HUDEP-2 (cell line): ENCODE measurements around the gene EPHB2.

Experiments
- DNase-seq, 76 experiments: peaks; one replicate each; lab custom pipeline; 2025; ENCODE audit not compliant: unreplicated experiment in 76 of 76; lab: John Stamatoyannopoulos, UW

The EPHB2 gene

DNA sequence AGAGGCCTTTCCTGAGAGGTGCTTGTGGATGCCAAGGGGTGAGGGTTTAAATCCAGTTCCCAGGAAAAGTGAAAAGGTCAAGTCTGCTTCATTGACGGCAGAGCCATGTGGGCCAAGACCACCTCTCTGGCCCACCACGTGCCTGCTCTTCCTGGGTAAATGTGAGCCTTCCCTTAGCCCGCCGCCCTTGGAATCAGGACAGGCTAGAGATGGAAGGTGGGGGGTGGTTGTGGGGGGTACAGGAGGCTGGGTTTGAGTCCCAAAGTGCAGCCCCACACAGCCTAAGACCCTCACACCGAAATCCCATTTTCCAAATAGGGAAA, 104.4 kb downstream of the EPHB2 start:
- no peak for DNase-seq

DNA sequence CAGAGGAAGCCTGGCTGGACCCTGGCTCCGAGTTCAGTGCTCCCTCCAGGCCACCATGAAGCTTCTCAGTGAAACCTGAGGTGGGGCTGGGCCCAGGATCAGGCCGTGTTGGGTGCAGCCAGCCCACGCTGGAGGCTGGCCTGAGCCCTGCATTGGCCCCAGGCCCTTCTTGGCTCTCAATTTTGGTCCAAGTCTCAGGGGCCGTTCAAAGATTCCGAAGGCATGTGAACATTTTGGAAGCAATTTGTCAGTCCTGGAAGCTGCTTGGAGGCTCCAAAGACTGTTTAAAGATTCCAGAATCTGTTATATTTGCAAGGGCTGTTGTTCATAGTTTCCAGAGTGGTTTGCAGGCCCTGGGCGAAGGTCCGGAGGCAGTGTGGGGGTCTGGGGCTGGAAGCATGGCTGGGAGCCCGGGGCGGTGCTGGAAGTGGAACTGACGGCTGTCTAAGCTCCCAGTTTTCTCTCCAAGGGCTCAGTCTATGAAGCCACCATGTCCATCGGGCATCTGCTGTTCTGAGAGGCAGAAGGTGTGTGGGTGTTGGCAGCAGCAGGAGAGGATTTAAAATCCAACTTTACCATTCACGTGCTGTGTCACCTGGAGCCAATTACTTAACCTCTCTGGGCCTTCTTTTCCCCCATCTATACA, 104.9 kb downstream of the EPHB2 start:
- DNase-seq = no peak

DNA sequence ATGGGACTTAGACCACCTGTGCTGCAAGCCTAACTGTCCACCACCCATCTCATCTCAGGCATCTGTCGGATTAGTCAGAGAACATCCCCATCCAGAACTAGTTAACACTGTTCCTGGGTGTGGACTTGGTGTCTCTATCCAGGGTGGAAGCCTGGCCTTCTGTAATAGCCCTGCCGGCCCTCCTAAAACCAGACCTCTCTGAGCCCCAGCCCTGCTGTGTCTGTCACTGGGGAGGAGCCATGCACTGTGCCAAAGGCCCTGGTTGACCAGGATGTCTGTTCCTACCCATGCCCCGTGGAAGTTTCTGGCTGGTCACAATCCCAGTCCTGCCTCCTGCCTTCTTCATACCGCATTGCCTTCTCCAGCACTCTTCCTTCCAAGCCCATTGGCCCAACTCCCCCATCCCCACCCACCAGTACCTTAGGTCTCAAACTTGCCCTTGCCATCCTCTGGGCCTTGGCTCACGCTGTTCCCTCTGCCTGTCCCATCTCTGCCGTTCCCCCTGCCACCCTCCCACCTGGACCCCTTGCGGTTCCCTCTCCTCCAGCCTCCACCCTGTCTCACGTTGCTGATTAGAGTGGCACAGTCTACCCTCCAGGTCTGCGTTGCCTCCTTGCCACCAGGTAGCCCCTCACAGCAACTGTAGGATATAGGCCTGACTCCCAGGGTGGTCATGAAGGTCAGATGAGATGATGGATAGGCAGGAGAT, 105.6 kb downstream of the EPHB2 start:
- DNase-seq = no peak

DNA sequence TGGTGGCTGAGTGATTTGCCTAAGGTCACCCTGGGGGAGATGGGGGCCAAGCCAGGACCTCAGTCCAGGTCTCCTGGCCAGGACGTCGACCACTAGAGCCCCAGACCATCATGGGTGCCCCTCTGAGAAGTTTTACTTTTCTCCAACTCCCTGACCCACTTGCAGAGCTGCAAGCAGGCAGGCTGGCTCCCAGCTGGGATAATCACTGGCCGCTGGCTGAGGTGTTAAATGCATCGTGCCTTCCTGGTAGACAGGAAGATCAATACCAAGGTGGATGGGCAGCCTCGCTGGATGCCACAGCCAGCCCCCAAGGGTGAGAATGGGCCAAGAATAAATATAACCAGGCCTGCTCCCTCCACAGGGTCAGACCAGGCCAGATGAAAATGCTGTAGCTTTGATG, 106.2 kb downstream of the EPHB2 start:
- DNase-seq = no peak

DNA sequence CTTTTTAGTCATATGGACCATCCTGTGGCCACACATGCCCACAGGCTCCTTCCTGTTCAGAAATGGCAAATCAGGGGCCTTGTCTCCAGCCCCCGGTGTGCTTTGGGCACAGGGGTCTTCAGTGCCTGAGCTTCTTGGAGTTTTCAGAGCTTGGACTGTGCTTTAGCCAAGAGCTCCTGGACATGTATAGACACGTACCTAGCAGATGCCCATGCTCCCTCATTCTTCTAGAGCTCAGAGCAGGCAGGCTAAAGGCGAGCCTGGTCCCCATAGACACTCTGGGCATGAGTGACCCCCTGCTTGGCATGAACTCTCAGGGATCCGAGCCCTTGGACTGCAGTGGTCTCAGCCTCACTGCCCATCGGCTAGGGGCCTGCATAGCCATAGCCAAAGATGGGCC, 106.8 kb downstream of the EPHB2 start:
- no peak for DNase-seq

DNA sequence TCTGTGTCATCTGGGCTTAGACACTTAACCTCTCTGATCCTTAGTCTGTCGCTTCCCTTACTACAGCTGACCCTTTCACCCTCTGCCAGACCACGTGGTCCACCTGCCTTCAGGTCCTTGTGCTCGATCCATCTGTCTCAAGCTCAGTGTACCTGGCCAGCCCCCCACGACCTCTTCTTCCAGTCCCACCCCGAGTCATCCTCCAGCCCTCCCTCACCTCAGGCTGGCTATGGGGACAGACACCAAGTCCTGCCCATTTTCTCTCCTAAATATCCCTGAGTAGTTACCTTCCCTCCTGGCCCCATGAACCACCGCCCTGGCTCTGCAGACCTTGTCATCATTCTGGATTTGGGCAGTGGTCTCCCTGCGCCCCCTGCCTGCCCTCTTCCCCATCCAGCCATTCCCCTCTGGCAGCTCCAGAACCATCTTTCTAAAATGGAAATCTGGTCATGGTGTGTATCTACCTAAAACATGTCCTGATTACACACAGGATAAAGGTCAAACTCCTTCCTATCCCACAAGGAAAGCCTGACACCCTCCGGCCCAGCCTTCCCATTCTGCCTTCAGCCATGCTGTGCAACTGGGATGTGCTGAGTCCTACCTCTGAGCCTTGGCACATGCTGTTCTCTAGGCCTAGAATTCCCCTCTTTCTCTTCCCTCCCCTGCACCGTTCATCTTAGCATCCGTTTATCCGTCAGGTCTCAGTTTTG, 107.6 kb downstream of the EPHB2 start:
- DNase-seq = no peak

DNA sequence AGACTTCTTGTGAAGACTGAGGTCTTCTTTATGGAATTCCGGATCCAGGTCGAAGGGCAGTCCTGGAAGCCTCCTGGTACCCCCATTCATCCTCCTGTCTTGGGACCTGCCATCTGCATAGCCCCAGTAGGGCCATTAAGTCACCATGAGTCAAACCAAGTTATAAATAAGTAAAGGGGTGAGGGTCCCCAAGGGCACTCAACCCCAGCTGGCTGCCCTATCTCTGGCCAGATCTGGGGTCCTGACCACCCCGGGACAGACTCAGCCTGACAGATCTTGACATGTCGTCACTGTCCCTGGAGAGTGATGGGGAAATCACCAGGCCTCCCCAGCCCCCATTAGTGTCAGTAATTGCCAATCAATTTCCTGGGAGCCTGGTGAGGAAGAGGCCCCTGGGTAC, 108.7 kb downstream of the EPHB2 start:
- DNase-seq = no peak

DNA sequence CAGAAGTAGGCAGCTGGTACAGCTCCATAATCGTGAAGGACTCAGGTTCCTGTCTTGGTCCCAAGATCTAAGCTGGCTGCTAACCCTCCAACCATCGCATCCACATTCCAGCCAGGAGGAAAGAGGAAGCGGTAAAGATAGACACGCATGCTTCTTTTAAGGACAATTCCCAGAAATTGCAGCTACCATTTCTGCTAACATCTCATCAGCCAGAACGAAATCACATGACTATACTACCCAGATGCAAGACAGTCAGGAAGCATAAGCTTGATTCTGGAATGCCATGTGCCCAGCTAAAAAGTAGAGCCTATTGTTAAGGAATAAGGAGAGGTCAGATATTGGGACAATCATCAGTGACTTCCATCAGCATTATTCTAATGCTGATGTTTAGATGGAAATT, 110.4 kb downstream of the EPHB2 start:
- DNase-seq = no peak

DNA sequence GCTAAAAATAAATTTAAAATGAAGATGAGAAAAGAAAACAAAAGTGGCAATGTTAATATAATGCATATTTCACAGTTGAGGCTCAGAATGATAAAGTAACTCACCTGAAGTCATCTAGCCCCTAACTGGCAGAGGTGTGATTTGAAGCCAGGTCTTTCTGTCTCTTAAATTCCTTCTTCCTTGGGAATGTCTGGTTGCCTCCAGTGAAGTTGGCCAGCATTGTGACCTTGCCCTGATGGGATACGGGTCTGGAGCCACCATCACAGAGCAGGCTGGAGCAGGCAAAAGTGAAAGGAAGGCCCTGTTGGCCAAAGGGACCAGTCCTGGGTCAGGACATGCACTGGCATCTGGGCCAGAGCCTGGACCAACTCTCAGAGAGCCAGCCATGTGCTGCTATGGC, 111.7 kb downstream of the EPHB2 start:
- DNase-seq = no peak

DNA sequence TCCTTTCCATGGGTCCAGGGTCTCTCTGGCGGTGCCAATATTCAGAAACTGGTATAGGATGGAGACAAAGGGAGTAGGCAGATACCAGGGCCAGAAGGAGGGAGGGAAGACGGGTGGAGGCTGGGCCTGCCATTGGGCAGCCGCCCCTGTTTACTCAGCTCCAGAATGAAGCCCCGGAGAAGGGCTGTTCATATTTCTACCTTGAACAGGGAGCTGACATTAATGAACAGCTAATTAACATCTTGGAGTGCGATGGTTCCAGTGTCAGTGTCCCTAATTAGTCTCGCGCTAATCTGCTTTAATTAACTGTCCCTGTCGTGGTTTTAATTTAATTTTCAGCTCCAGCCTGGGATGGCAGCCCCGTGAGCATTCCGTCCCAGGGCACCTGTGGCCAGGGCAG, 113.8 kb downstream of the EPHB2 start:
- DNase-seq = no peak

DNA sequence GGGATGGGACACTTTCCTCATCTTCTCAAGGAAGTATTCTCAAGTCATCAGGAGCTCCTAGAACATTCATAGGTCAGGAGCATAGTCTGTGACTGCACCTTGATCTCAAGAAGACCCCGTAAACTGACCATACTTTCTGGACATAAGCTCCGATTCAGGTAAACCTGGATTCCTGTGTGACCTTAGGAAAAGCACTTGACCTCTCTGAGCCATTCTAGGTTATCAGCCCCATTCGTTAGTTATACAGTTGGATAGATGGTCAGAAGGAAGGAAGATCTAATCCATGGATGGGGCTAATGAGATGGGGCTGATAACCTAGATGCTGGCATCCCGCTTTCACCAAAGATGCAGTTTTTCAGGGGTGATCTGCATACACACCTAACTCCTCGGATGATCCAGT, 114.3 kb downstream of the EPHB2 start:
- no peak for DNase-seq

DNA sequence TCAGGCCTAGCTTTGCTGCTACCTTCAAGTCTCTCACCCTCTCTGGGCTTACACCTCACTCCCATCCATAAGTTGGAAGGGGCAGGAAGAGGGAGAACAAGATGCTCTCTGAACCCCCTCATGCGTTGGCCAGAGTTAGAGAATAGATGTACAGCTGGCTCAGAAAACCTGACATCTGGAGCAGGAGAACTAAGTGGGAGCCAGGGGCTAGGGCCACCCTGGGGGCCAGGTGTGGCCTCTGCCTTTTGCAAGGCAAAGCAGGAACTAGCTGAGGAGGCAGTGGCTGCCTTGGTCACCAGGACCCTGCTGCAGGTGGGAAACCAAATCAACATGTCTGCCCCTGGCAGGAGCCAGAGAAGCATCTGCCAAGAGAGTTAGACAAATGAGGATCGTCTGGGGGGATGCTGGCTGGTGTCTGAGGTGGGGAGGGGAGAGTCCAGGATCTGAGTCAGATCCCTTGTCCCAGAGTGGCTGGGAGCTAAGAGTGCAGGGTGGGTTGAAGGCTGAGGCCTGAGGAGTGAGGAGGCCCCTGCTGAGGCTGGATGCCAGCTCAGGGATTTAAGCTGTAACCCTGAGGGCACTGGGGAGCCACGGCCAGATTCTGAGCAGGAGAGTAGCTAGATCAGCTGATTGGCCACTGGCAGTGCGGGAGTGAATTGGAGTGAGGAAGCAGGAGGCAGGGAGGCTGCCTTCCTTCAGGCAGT, 115.0 kb downstream of the EPHB2 start:
- DNase-seq = no peak

DNA sequence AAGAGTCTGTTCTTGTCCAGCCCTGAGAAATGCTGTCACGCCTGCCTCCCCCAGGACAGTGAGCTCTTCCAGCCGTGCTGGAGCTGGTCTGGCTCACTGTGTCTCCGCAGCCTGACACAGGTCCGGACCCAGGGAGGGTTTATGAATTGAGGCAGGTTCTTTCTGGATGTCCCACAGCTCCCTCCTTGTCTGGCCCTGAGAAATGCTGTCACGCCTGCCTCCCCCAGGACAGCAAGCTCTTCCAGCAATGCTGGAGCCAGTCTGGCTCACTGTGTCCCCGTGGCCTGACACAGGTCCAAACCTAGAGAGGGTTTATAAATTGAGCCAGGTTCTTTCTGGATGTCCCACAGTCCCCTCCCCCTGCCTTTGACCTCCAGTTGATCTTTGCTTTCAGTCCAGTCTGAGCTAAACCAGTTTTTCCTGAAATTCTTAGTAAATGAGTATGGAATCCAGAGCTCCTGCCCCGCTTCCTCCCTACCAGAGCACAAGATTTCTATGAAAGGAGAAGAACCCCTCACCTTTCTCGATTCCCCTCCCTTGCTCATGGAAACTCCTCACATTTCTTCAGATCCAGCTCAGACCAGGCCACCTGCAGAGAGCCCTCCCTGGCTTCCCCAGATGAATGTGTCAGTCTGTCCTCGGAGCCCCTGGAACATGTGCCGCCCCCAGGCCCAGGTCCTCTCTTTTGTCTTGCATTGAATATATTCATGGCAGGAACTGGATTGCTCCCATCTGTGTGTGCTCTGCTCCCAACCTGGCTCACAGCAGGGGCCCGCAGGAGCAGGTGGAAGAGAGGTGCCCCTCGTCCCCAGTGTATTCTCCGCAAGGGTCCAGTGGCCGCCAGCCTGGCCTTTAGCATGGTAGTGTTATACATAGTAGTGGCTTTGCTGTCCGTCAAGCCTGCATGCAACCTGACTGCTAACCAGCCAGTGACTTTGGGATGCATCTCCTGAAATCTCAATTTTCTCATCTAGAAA, 116.3 kb downstream of the EPHB2 start:
- no peak for DNase-seq

DNA sequence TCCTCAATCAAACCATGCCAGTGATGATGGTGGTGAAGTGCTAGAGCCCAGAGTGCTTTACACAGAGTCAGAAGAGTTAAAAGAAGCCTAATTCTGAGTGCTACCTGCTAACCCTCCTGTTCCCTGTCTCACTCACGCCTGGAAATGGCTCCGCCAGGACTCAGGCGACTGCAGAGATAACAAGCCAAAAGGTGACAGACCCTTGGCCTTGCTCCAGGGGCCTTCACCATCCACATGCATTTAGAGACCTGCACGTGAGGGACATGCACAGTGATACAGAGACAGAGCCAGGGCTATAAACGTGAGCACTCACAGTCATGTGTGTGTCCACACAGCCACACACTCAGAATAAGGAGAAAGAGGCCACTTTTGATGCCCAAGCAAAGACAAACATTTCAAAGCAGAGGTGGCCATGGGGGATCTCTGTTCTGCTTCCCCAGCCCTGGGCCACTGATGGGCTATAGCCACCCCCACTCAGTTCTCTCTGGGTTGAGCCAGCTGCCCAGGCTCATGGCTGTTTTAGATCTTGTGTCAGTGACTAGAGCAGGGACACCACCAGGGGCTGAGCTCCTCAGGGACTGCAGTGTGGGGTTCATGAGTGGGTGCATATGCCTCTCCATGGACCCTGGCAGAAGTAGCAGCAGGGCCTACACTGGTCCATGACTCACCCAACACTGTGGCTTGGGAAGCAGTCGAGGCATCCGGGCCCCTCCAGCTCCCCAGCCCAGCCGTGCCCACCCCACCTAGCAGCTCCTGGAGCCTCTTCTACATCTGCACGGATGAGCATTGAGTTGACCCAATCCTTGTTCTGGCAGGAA, 117.2 kb downstream of the EPHB2 start:
- no peak for DNase-seq

DNA sequence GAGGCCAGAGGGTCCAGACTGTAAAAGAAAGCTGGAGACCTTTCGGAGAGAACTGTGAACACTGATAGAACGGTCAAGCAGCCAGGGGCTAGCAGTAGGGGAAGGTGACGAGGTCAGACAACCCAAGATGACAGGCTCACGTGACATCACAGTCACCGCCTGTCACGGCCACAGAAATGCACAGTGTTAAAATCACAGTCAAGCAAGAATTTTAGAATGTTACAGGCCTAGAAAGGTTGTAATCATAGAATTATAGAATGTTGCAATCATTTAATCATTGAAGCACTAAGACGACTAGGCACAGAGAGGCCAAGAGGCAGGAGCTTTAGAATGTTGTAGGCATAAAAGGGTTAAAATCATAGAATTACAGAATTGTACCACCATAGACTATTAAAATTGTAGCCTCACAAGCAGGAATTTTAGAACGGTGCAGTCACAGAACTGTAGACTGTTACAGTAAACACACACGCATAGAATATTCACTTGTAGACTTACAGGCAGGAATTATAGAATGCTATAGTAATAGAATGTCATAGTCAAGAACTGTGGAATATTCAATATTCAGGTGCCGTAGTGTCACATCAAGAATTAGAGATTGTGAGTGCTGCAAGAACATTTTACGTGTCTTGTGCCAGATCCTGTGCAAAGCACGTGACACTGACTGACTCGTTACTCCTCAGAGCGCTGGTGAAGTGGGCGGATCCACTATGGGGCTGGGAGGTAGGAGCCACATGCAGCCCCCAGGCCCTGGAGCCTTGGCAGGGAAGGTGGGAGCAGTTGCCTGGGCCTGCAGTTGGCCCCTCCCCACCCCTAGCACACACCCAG, 118.1 kb downstream of the EPHB2 start:
- DNase-seq = no peak

DNA sequence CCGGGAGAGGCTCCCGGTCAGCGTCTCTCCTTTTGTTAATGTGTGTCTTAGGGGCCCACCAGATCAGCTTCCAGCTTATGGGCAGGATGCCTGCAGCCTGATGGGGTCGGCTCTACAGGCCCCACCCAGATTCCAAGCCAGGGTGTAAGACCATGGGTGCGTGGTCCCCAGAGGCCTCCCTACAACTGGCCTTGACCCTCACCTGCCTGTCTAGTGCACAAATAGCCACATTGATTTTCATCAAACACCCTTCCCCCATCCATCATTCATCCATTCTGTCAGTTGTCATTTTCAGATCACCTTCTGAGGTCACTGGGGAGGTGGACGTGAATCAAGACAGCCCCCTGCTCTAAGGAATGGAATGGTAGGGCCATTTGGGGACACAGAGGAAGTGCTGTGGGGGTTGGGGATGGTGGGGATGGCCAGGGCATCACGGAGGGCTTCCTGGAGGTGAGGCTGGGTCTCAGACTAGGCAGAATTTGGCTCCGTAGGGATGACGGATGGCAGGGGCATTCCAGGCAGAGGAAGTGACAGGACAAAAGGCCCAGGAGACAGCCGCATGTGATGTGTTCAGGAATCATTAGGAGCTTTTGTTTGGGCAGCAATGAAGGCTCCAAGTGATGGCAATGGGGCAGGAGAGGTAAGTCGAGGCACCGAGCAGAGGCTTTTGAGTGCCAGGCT, 118.8 kb downstream of the EPHB2 start:
- no peak for DNase-seq

DNA sequence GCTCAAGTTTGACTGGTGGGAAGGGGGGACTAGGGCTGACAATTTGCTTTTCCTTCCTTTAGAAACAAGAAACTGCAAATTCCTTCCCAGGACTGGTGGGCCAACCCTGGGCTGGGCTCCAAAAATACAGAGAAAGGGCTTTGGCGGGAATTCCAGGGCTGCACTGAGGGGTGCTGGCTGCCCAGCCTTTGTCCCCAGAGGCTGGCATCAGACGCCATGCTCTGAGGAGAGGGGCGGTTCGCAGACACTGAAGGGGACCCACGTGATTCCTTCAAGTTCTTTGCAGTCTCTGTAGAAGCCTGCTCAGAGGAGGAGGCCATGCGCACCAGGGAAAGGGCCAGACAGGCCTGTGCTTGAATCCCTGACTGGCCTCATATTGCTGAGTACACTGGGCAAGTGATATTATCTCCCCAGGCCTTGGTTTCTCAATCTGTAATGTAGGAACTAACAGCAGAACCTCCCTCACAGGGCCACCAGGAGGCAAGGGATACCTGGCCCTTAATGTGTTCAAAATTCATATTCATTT, 119.5 kb downstream of the EPHB2 start:
- no peak for DNase-seq

DNA sequence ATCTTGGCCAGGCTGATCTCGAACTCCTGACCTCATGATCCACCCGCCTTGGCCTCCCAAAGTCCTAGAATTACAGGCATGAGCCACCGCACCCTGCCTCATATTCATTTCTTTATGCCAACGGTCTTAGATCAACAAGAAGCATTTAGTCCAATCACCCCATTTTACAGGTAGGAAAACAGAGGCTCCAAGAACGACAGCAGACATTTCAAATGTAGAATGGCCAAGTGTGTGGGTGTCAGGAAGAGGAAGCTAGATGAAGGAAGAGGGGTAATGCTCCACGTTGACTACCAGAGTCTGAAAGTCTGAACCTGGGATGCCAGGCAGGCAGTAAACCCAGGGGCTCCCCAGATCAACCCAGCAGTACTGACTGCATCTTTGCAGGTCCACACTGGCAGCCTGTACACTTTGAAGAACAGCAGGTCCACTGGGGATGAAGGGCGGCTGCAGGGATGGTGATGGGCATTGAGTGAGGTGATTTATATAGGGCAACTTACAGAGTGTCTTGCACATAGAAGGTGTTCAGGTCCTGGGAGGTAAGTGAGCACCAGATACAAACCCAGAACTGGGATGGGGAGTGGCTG, 120.2 kb downstream of the EPHB2 start:
- no peak for DNase-seq
